ENCODE data around the gene HEY2. TPM values are rescaled to one million over a fixed set of nuclear protein-coding genes. Genes with fewer than 3 reads are reported as not detected.

HEY2 gene
- total and polyA plus RNA-seq, 2 donors (not counting 1 experiment from before 2014, with no cell fraction given): 0.12 TPM; not detected in 1

DNA sequence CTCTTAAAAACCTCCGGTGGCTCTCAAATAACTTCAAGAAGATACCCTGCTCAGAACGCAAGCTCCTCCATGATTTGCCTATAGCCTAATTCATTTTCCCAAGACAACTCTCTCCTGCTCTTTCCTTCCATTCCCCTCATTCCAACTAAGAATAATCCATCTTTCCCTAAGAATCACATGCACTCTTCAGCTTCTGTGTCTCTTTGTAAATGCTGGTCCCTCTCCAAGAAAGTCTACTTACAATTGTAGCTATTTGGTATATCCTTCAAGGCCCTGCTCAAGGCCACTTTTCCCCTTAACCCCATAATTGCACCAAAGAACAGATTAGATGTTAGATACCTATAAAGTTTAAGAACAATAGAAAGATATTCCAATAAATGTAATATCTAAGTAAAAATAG, 7.4 kb upstream of the HEY2 start:
- peaks cover 55% of the 10 kb centered on the region for H3K27me3 Mint-ChIP-seq
- Histone ChIP-seq H3K4me3 (ENCODE audit: control extremely low read depth in 1 of 5, extremely low read depth in 1 of 5, insufficient read depth in 1 of 5, low read depth in 2 of 5, low read length in 4 of 5) (no peak overlapping the region), H3K4me2 (replicated peaks; ENCODE audit: low read depth, low read length, poor library complexity, severe bottlenecking) (no peak overlapping the region), H3K79me2 (ENCODE audit: control insufficient read depth, insufficient read depth, low read length) (no peaks in the 10 kb centered on the region), H2AFZ (ENCODE audit: insufficient read depth, low read depth, low read length, poor library complexity, severe bottlenecking) (no peak overlapping the region), H3K9me3 (ENCODE audit: control extremely low read depth in 1 of 3, control insufficient read depth in 2 of 3, insufficient read depth in 1 of 3, low read length in 2 of 3) (no peaks in the 10 kb centered on the region), H3K4me1 (ENCODE audit: control insufficient read depth in 2 of 2, insufficient read depth in 2 of 2, low read length in 2 of 2) (peaks cover 9% of the 10 kb centered on the region in 2 donors), H4K20me1 (ENCODE audit: control insufficient read depth, insufficient read depth, low read length, poor library complexity, severe bottlenecking) (no peaks in the 10 kb centered on the region), H3K27ac (ENCODE audit: low read length in 2 of 2) (no peak overlapping the region), H3K9ac (ENCODE audit: low read length) (no peak overlapping the region), H3K27me3 (replicated peaks in 1 of 4; ENCODE audit: control extremely low read depth in 1 of 4, control insufficient read depth in 3 of 4, insufficient read depth in 4 of 4, low read length in 3 of 4) (peaks cover 0 to 24% (median 18%) of the 10 kb centered on the region in 4 experiments), H3K36me3 (replicated peaks in 1 of 2; ENCODE audit: control extremely low read depth in 1 of 2, control insufficient read depth in 1 of 2, extremely low read depth in 1 of 2, insufficient read depth in 2 of 2, low read length in 1 of 2) (no peaks in the 10 kb centered on the region)
- ATAC-seq (ENCODE audit: low read depth) (no peak), DNase-seq (no peak)
- ChIA-PET CTCF (interaction anchor here (1.2 to 1.3 kb wide), 2 partner anchors 12 to 432 kb away, joined by 4 read pairs; no protein-coding TSS in a partner anchor), POLR2A (no interaction called here)
- TF ChIP-seq, protein P1, sequence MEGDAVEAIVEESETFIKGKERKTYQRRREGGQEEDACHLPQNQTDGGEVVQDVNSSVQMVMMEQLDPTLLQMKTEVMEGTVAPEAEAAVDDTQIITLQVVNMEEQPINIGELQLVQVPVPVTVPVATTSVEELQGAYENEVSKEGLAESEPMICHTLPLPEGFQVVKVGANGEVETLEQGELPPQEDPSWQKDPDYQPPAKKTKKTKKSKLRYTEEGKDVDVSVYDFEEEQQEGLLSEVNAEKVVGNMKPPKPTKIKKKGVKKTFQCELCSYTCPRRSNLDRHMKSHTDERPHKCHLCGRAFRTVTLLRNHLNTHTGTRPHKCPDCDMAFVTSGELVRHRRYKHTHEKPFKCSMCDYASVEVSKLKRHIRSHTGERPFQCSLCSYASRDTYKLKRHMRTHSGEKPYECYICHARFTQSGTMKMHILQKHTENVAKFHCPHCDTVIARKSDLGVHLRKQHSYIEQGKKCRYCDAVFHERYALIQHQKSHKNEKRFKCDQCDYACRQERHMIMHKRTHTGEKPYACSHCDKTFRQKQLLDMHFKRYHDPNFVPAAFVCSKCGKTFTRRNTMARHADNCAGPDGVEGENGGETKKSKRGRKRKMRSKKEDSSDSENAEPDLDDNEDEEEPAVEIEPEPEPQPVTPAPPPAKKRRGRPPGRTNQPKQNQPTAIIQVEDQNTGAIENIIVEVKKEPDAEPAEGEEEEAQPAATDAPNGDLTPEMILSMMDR (IDR thresholded peaks at IDR 0.05): no peak
- no peak for TF ChIP-seq EZH2 (IDR thresholded peaks at IDR 0.05; ENCODE audit: borderline replicate concordance, insufficient read depth, low read depth, low read length, poor library complexity, severe bottlenecking)
- no peak overlapping the region for H3K27ac Mint-ChIP-seq
- H3K4me3 Mint-ChIP-seq: no peak overlapping the region
- intact Hi-C loops (cut with micrococcal nuclease): no loop called here
- WGBS (ENCODE audit: insufficient coverage): 85% methylated on average over 2 of the region's 2 CpGs
- peaks cover 10% of the 10 kb centered on the region for H3K4me1 Mint-ChIP-seq
- H3K9me3 Mint-ChIP-seq (ENCODE audit: insufficient read depth): no peaks in the 10 kb centered on the region

DNA sequence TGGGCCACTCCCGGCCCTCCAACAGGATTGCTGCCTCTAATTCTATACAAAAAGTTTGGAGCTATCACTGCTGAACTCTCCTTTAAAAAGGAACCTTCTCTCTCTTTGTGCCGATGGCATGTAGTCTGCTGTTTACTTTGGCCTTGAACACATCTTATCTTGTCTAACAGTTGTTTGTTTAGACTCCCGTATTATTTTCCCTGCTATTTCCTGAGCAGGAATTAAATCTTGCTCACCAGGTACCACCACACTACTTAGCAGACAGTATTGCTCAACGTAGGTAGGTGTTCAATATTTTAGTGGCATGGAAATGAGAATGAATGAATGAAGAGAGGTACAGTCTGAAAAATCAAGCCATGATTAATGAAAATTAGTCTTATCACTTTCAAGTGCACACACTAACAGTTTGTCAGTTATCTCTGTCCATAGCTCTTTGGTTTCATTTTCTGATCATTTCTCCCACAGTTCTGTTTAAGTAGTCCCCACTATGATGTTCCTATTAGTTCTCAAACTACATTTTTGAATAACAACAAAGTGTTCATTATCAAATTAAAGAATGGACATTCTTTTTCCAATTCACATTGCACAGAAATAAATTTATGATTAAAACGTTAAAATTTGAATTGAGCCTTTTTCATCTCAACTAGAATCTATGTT, 6.8 kb upstream of the HEY2 start:
- H3K4me1 ChIP-seq (ENCODE audit: control insufficient read depth in 2 of 2, insufficient read depth in 2 of 2, low read length in 2 of 2): peaks cover 13 to 14% of the 10 kb centered on the region in 2 donors
- 71% methylated on average over 1 of the region's 5 CpGs for WGBS (ENCODE audit: insufficient coverage)
- H3K27ac ChIP-seq (ENCODE audit: low read length in 2 of 2): no peak overlapping the region
- no peaks in the 10 kb centered on the region for H3K36me3 ChIP-seq (replicated peaks in 1 of 2; ENCODE audit: control extremely low read depth in 1 of 2, control insufficient read depth in 1 of 2, extremely low read depth in 1 of 2, insufficient read depth in 2 of 2, low read length in 1 of 2)
- no peak overlapping the region for H3K4me3 ChIP-seq (ENCODE audit: control extremely low read depth in 1 of 5, extremely low read depth in 1 of 5, insufficient read depth in 1 of 5, low read depth in 2 of 5, low read length in 4 of 5)
- ATAC-seq (ENCODE audit: low read depth) (no peak), DNase-seq (no peak)
- no peaks in the 10 kb centered on the region for H3K79me2 ChIP-seq (ENCODE audit: control insufficient read depth, insufficient read depth, low read length)
- no peak overlapping the region for H3K4me2 ChIP-seq (replicated peaks; ENCODE audit: low read depth, low read length, poor library complexity, severe bottlenecking)
- no peak overlapping the region for H3K4me3 Mint-ChIP-seq
- no peak for TF ChIP-seq EZH2 (IDR thresholded peaks at IDR 0.05; ENCODE audit: borderline replicate concordance, insufficient read depth, low read depth, low read length, poor library complexity, severe bottlenecking)
- TF ChIP-seq, protein P1 (IDR thresholded peaks at IDR 0.05): no peak
- no peak overlapping the region for H2AFZ ChIP-seq (ENCODE audit: insufficient read depth, low read depth, low read length, poor library complexity, severe bottlenecking)
- peaks cover 51% of the 10 kb centered on the region for H3K27me3 Mint-ChIP-seq
- no peaks in the 10 kb centered on the region for H3K9me3 Mint-ChIP-seq (ENCODE audit: insufficient read depth)
- no peak overlapping the region for H3K9ac ChIP-seq (ENCODE audit: low read length)
- H3K27me3 ChIP-seq (replicated peaks in 1 of 4; ENCODE audit: control extremely low read depth in 1 of 4, control insufficient read depth in 3 of 4, insufficient read depth in 4 of 4, low read length in 3 of 4): peaks cover 0 to 24% (median 21%) of the 10 kb centered on the region in 4 experiments
- intact Hi-C loops (cut with micrococcal nuclease): no loop called here
- ChIA-PET POLR2A (no interaction called here), CTCF (interaction anchor here (1.2 to 1.3 kb wide), 2 partner anchors 11 to 432 kb away, joined by 4 read pairs; no protein-coding TSS in a partner anchor)
- H3K4me1 Mint-ChIP-seq: peaks cover 13% of the 10 kb centered on the region
- no peak overlapping the region for H3K27ac Mint-ChIP-seq
- H3K9me3 ChIP-seq (ENCODE audit: control extremely low read depth in 1 of 3, control insufficient read depth in 2 of 3, insufficient read depth in 1 of 3, low read length in 2 of 3): no peaks in the 10 kb centered on the region
- no peaks in the 10 kb centered on the region for H4K20me1 ChIP-seq (ENCODE audit: control insufficient read depth, insufficient read depth, low read length, poor library complexity, severe bottlenecking)
